ENCODE results near the gene IGSF6. TPM values are rescaled to one million over a fixed set of nuclear protein-coding genes. Genes with fewer than 3 reads are reported as not detected.
"Not testable (repeated sequence)": the region's sequence is repeated elsewhere in the genome, so short reads cannot be mapped to it uniquely, and the experiment has no call there.

The IGSF6 gene
- polyA plus RNA-seq, 1 of the 3 experiments (the other 2 are of a cell fraction), result not detected

DNA sequence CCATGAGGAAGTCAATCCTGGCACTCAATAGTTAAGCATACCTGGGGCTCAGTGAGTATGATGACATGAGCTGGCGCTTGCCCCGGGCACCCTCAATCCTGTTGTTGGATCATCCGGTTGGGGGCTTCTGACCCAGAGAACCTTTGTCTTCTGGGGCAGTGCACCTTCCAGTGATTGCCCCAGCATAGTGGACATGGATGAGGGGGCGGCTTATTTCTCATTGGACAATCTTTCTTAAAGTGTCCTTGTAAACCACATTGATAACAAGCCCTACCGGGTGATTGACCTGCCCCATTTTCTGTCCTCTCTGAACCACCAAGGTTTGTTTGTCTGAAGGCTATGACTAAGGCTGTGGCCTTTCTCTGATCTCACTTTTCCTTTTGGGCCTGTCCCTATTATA, 18.2 kb downstream of the IGSF6 start (continued):
- TF ChIP-seq, protein P1, sequence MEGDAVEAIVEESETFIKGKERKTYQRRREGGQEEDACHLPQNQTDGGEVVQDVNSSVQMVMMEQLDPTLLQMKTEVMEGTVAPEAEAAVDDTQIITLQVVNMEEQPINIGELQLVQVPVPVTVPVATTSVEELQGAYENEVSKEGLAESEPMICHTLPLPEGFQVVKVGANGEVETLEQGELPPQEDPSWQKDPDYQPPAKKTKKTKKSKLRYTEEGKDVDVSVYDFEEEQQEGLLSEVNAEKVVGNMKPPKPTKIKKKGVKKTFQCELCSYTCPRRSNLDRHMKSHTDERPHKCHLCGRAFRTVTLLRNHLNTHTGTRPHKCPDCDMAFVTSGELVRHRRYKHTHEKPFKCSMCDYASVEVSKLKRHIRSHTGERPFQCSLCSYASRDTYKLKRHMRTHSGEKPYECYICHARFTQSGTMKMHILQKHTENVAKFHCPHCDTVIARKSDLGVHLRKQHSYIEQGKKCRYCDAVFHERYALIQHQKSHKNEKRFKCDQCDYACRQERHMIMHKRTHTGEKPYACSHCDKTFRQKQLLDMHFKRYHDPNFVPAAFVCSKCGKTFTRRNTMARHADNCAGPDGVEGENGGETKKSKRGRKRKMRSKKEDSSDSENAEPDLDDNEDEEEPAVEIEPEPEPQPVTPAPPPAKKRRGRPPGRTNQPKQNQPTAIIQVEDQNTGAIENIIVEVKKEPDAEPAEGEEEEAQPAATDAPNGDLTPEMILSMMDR (IDR thresholded peaks at IDR 0.05), result no peak
- TF ChIP-seq YY1 (IDR thresholded peaks at IDR 0.05; ENCODE audit: low read depth), result no peak
- TF ChIP-seq TEAD4 (IDR thresholded peaks at IDR 0.05; ENCODE audit: borderline replicate concordance, insufficient read depth), result no peak
- no peak for TF ChIP-seq FOXM1 (IDR thresholded peaks at IDR 0.05; ENCODE audit: low read depth)
- TF ChIP-seq NFIC (IDR thresholded peaks at IDR 0.05; ENCODE audit: borderline replicate concordance), result no peak
- no peak for TF ChIP-seq RCOR1 (IDR thresholded peaks at IDR 0.05; ENCODE audit: low read length)
- TF ChIP-seq, protein P2, sequence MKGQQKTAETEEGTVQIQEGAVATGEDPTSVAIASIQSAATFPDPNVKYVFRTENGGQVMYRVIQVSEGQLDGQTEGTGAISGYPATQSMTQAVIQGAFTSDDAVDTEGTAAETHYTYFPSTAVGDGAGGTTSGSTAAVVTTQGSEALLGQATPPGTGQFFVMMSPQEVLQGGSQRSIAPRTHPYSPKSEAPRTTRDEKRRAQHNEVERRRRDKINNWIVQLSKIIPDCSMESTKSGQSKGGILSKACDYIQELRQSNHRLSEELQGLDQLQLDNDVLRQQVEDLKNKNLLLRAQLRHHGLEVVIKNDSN (IDR thresholded peaks at IDR 0.05; ENCODE audit: borderline replicate concordance, low read depth), result no peak
- no peak for TF ChIP-seq ELF1 (IDR thresholded peaks at IDR 0.05)
- TF ChIP-seq, protein P3, sequence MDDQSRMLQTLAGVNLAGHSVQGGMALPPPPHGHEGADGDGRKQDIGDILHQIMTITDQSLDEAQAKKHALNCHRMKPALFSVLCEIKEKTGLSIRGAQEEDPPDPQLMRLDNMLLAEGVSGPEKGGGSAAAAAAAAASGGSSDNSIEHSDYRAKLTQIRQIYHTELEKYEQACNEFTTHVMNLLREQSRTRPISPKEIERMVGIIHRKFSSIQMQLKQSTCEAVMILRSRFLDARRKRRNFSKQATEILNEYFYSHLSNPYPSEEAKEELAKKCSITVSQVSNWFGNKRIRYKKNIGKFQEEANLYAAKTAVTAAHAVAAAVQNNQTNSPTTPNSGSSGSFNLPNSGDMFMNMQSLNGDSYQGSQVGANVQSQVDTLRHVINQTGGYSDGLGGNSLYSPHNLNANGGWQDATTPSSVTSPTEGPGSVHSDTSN (IDR thresholded peaks at IDR 0.05), result no peak

DNA sequence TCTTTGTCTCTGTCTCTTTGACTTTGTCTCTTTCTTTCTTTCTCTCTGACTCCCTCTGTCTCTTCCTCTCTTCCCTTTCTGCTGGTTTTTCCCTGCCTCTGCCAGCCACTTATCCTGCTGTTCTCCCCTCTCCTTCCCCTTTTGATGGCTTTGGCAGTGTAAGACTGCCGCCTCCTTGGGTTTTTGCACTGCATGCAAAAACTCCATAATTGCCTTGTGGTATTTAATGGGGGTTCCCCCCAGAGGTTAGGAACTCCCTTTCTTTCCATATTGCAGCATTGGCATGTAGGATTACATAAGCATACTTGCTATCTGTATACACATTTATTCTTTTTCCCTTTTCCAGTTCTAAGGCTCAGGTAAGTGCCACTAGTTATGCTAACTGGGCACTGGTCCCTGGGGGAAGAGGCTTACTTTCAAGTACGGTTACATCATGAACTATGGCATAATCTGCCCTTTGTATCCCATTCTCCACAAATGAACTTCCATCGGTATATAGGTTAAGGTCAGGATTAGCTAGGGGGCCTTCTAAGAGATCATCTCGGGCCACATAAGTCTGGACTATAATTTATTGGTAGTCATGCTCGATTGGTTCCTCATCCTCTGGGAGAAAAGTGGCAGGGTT, 20.3 kb downstream of the IGSF6 start:
- H2AFZ ChIP-seq (ENCODE audit: low read depth); H3K4me3 ChIP-seq (ENCODE audit: low read depth in 2 of 2, low read length in 1 of 2); H3K27me3 ChIP-seq (ENCODE audit: insufficient read depth); H3K9me3 ChIP-seq; H3K4me1 ChIP-seq (ENCODE audit: control insufficient read depth in 1 of 2, insufficient read depth in 2 of 2, low read depth in 1 of 2, low read length in 1 of 2); POLR2A ChIA-PET; H3K4me2 ChIP-seq; H4K20me1 ChIP-seq (ENCODE audit: insufficient read depth); H3K9ac ChIP-seq; CTCF ChIA-PET; H3K9me2 ChIP-seq; DNase-seq; H3K27ac ChIP-seq (ENCODE audit: low read depth in 2 of 2, low read length in 1 of 2): not testable (repeated sequence)
- H3F3A ChIP-seq (replicated peaks; ENCODE audit: insufficient read depth), result peaks cover 13% of the 10 kb centered on the region
- 85% methylated on average over 5 of the region's 5 CpGs for WGBS (ENCODE audit: low lambda C conversion rate)
- peaks cover 57% of the 10 kb centered on the region for H3K79me2 ChIP-seq (ENCODE audit: insufficient read depth)
- H3K36me3 ChIP-seq (replicated peaks in 1 of 2; ENCODE audit: control insufficient read depth in 1 of 2, insufficient read depth in 2 of 2, low read length in 1 of 2), result peaks cover 6 to 38% of the 10 kb centered on the region in 2 experiments

DNA sequence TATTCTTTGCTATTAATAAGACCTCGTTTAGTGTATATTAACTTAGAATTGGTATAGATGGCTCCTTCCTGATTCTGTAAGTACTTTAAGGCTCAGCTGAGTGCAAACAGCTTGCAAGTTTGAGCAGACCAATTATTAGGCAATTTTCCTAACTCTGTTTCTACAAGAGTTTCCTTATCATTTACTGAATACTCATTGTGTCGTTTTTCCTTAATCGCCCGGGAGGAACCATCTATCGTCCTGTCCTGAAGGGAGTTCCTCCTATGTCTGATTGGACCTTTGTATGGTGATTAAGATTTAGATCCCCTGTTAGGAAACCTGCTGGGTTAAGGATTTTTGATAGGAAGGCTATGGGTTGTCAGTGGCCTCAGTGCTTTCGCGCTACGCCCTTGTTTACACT, 21.0 kb downstream of the IGSF6 start:
- H3K4me1 ChIP-seq (ENCODE audit: control insufficient read depth in 1 of 2, insufficient read depth in 2 of 2, low read depth in 1 of 2, low read length in 1 of 2); H3K4me3 ChIP-seq (ENCODE audit: low read depth in 2 of 2, low read length in 1 of 2); H3K4me2 ChIP-seq; H3K27ac ChIP-seq (ENCODE audit: low read depth in 2 of 2, low read length in 1 of 2); H4K20me1 ChIP-seq (ENCODE audit: insufficient read depth); H3K9me3 ChIP-seq; H2AFZ ChIP-seq (ENCODE audit: low read depth); DNase-seq; H3K9ac ChIP-seq; H3K27me3 ChIP-seq (ENCODE audit: insufficient read depth); H3K9me2 ChIP-seq; POLR2A ChIA-PET: not testable (repeated sequence)
- Histone ChIP-seq H3K79me2 (ENCODE audit: insufficient read depth) (peaks cover 52% of the 10 kb centered on the region), H3K36me3 (replicated peaks in 1 of 2; ENCODE audit: control insufficient read depth in 1 of 2, insufficient read depth in 2 of 2, low read length in 1 of 2) (peaks cover 6 to 38% of the 10 kb centered on the region in 2 experiments), H3F3A (replicated peaks; ENCODE audit: insufficient read depth) (peaks cover 18% of the 10 kb centered on the region)
- CTCF ChIA-PET, result interaction anchor here (2.0 kb wide), 1 partner anchor 26 kb away, joined by 6 read pairs; no protein-coding TSS in a partner anchor
- 93% methylated on average over 8 of the region's 8 CpGs for WGBS (ENCODE audit: low lambda C conversion rate)

DNA sequence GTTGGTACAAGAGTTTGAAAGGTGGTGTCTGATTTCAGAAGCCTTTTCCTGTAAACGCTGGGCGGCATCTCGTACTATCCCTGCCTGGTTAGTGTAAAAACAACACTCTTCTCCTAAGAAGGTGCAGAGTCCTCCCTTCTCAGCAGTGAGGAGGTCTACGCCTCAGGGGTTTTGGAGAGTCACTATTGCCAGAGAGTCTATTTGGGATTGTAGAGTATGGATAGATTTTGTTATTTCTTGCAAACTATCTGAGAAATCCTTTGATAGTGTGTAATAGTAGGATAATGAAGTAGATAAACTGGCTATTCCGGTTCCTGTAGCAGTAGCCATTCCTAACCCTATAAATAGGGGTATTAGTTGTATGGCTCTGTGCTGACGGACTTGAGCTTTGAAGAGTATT, 21.5 kb downstream of the IGSF6 start:
- Histone ChIP-seq H3F3A (replicated peaks; ENCODE audit: insufficient read depth) (peaks cover 23% of the 10 kb centered on the region), H3K79me2 (ENCODE audit: insufficient read depth) (peaks cover 47% of the 10 kb centered on the region), H3K4me1 (ENCODE audit: control insufficient read depth in 1 of 2, insufficient read depth in 2 of 2, low read depth in 1 of 2, low read length in 1 of 2) (peaks cover 11 to 14% of the 10 kb centered on the region in 2 experiments), H3K36me3 (replicated peaks in 1 of 2; ENCODE audit: control insufficient read depth in 1 of 2, insufficient read depth in 2 of 2, low read length in 1 of 2) (peaks cover 6 to 38% of the 10 kb centered on the region in 2 experiments)
- DNase-seq; H3K9ac ChIP-seq; H3K9me2 ChIP-seq; H3K4me2 ChIP-seq; POLR2A ChIA-PET; H3K27me3 ChIP-seq (ENCODE audit: insufficient read depth); H4K20me1 ChIP-seq (ENCODE audit: insufficient read depth); H3K4me3 ChIP-seq (ENCODE audit: low read depth in 2 of 2, low read length in 1 of 2); H2AFZ ChIP-seq (ENCODE audit: low read depth); H3K9me3 ChIP-seq; H3K27ac ChIP-seq (ENCODE audit: low read depth in 2 of 2, low read length in 1 of 2): not testable (repeated sequence)
- WGBS (ENCODE audit: low lambda C conversion rate), result 94% methylated on average over 6 of the region's 6 CpGs
- CTCF ChIA-PET, result interaction anchor here (2.0 kb wide), 2 partner anchors 10 to 26 kb away, joined by 6 to 7 read pairs; no protein-coding TSS in a partner anchor
